GM23338 (cell line): Measurements from ENCODE around the gene CD300H.
A peak's percentile ranks its signal among the peaks of the same experiment; 100 is the strongest.

Experiments
- CREB1 ChIP-seq: fragments of 250-450 bp; sonication (Bioruptor Pico); IDR thresholded peaks from 2 replicates; pipeline ENCODE4 v1.5.0; 2020; ENCODE audit warnings: low read depth, mild to moderate bottlenecking, moderate library complexity
- CTCF ChIP-seq, 2 experiments: fragments of 200-600 bp in 1 of 2; sonication (generic) in 1 of 2; conservative IDR thresholded peaks; 2 replicates each; pipeline versions ENCODE4 v1.5.1 to v1.6.1; 2016 to 2017; ENCODE audit warnings: antibody characterized with exemption in 2 of 2, low read depth in 2 of 2, mild to moderate bottlenecking in 2 of 2, moderate library complexity in 1 of 2
- EZH2 ChIP-seq: fragments of 200-600 bp; sonication (generic); IDR thresholded peaks from one replicate; pipeline ENCODE4 v1.8.0; 2017; ENCODE audit warnings: antibody characterized with exemption, mild to moderate bottlenecking, low read depth; ENCODE audit not compliant: unreplicated experiment
- EZH2phosphoT487 ChIP-seq: fragments of 200-600 bp; sonication (generic); IDR thresholded peaks from one replicate; pipeline ENCODE4 v1.8.1; 2018; ENCODE audit warnings: antibody characterized with exemption; ENCODE audit not compliant: unreplicated experiment
- JUNB ChIP-seq: IDR thresholded peaks from one replicate; pipeline ENCODE4 v1.6.1; 2016; ENCODE audit warnings: antibody characterized with exemption; ENCODE audit not compliant: unreplicated experiment
- NANOG ChIP-seq: IDR thresholded peaks from 2 replicates; pipeline ENCODE4 v1.6.1; 2016; ENCODE audit warnings: antibody characterized with exemption, borderline replicate concordance
- POLR2AphosphoS5 ChIP-seq: IDR thresholded peaks from 2 replicates; pipeline ENCODE4 v1.6.1; 2016; ENCODE audit warnings: antibody characterized with exemption, low read depth
- REST ChIP-seq: IDR thresholded peaks from one replicate; pipeline ENCODE4 v1.6.1; 2018; ENCODE audit warnings: antibody characterized with exemption; ENCODE audit not compliant: unreplicated experiment
- STAT1 ChIP-seq: IDR thresholded peaks from one replicate; pipeline ENCODE4 v1.6.1; 2016; ENCODE audit warnings: antibody characterized with exemption; ENCODE audit not compliant: unreplicated experiment
- ZNF331 ChIP-seq: fragments of 250-450 bp; sonication (Bioruptor Pico); IDR thresholded peaks from 2 replicates; pipeline ENCODE4 v1.5.0; 2020; ENCODE audit warnings: low read depth, mild to moderate bottlenecking, moderate library complexity
- TF ChIP-seq, protein P1 (sequence below): fragments of 250-450 bp; sonication (Bioruptor Pico); IDR thresholded peaks from 2 replicates; pipeline ENCODE4 v1.5.0; 2020; ENCODE audit warnings: mild to moderate bottlenecking, moderate library complexity
- TF ChIP-seq, protein P2 (sequence below): IDR thresholded peaks from 2 replicates; pipeline ENCODE4 v1.6.1; 2016; ENCODE audit warnings: antibody characterized with exemption

DNA sequence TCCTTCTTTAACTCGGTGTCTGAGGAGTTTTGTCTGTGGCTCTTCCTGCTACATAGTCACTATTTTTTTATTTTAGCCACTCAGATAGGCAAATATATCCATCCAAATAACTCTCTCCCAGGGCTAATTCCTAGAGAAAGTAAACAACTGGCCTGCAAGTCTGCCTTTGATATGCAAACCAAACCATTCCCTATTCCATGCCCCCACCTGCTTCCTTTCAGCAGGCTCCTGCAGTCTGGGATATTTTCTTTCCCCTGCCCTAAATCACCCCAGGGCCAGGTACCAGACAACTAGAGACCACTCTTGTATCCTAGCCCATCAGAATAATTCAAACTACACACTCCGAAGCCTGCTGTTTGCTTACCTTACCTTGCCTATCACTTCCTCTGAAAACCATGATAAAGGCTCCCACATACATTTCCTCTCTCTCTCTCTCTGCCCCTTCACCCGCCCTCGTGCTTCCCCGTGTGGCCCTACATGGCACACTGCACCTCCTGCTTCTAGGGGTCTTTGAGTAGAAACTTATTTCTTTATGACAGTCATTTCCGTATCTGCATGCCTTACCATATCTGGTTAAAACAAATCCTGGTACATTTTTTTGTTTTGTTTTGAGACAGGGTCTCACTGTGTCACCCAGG is 8.3 kb downstream of the CD300H start:
- TF ChIP-seq POLR2AphosphoS5 (no peak), CTCF (conservative IDR thresholded peaks at IDR 0.05; ENCODE audit: low read depth in 2 of 2) (no peak), REST (no peak), NANOG (peak; percentile 44; the same call in 1 of the 2 replicates), EZH2phosphoT487 (no peak), CREB1 (CRISPR knock-in tag) (no peak), EZH2 (no peak), JUNB (no peak), STAT1 (no peak), ZNF331 (CRISPR knock-in tag) (no peak)
- TF ChIP-seq, protein P1, sequence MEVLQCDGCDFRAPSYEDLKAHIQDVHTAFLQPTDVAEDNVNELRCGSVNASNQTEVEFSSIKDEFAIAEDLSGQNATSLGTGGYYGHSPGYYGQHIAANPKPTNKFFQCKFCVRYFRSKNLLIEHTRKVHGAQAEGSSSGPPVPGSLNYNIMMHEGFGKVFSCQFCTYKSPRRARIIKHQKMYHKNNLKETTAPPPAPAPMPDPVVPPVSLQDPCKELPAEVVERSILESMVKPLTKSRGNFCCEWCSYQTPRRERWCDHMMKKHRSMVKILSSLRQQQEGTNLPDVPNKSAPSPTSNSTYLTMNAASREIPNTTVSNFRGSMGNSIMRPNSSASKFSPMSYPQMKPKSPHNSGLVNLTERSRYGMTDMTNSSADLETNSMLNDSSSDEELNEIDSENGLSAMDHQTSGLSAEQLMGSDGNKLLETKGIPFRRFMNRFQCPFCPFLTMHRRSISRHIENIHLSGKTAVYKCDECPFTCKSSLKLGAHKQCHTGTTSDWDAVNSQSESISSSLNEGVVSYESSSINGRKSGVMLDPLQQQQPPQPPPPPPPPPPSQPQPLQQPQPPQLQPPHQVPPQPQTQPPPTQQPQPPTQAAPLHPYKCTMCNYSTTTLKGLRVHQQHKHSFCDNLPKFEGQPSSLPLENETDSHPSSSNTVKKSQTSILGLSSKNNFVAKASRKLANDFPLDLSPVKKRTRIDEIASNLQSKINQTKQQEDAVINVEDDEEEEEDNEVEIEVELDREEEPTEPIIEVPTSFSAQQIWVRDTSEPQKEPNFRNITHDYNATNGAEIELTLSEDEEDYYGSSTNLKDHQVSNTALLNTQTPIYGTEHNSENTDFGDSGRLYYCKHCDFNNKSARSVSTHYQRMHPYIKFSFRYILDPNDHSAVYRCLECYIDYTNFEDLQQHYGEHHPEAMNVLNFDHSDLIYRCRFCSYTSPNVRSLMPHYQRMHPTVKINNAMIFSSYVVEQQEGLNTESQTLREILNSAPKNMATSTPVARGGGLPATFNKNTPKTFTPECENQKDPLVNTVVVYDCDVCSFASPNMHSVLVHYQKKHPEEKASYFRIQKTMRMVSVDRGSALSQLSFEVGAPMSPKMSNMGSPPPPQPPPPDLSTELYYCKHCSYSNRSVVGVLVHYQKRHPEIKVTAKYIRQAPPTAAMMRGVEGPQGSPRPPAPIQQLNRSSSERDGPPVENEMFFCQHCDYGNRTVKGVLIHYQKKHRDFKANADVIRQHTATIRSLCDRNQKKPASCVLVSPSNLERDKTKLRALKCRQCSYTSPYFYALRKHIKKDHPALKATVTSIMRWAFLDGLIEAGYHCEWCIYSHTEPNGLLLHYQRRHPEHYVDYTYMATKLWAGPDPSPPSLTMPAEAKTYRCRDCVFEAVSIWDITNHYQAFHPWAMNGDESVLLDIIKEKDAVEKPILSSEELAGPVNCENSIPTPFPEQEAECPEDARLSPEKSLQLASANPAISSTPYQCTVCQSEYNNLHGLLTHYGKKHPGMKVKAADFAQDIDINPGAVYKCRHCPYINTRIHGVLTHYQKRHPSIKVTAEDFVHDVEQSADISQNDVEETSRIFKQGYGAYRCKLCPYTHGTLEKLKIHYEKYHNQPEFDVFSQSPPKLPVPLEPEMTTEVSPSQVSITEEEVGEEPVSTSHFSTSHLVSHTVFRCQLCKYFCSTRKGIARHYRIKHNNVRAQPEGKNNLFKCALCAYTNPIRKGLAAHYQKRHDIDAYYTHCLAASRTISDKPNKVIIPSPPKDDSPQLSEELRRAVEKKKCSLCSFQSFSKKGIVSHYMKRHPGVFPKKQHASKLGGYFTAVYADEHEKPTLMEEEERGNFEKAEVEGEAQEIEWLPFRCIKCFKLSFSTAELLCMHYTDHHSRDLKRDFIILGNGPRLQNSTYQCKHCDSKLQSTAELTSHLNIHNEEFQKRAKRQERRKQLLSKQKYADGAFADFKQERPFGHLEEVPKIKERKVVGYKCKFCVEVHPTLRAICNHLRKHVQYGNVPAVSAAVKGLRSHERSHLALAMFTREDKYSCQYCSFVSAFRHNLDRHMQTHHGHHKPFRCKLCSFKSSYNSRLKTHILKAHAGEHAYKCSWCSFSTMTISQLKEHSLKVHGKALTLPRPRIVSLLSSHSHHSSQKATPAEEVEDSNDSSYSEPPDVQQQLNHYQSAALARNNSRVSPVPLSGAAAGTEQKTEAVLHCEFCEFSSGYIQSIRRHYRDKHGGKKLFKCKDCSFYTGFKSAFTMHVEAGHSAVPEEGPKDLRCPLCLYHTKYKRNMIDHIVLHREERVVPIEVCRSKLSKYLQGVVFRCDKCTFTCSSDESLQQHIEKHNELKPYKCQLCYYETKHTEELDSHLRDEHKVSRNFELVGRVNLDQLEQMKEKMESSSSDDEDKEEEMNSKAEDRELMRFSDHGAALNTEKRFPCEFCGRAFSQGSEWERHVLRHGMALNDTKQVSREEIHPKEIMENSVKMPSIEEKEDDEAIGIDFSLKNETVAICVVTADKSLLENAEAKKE (CRISPR knock-in tag) = no peak
- TF ChIP-seq, protein P2, sequence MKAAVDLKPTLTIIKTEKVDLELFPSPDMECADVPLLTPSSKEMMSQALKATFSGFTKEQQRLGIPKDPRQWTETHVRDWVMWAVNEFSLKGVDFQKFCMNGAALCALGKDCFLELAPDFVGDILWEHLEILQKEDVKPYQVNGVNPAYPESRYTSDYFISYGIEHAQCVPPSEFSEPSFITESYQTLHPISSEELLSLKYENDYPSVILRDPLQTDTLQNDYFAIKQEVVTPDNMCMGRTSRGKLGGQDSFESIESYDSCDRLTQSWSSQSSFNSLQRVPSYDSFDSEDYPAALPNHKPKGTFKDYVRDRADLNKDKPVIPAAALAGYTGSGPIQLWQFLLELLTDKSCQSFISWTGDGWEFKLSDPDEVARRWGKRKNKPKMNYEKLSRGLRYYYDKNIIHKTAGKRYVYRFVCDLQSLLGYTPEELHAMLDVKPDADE = no peak
